Dermis blood vessel endothelial cell (primary cell): ENCODE results near the gene E2F4. TPM values are rescaled to one million over a fixed set of nuclear protein-coding genes. Genes with fewer than 3 reads are reported as not detected.
A peak's percentile ranks its signal among the peaks of the same experiment; 100 is the strongest.

Experiments used
- DNase-seq: peaks from one replicate; pipeline ENCODE4 v3.0.0; 2010
- total RNA-seq: library from RNA; depleted of rRNA; stranded (reverse); fragments of >200 nt; gene quantifications from 2 replicates; pipeline ENCODE4 v1.2.3, GENCODE V29; 2014

Gene E2F4
- total RNA-seq, 1 donor from 2014 or later, result 93.1 TPM

GRCh38 chr16:67236563-67237395 is 44.8 kb downstream of the E2F4 start:
- peak; percentile 67 for DNase-seq

GRCh38 chr16:67237396-67238277 is 45.7 kb downstream of the E2F4 start:
- DNase-seq, result no peak

- no peak for DNase-seq
These were observed 46.3 kb downstream of the E2F4 start for GRCh38 chr16:67238278-67238575.

GRCh38 chr16:67238806-67239470 is 47.0 kb downstream of the E2F4 start:
- DNase-seq, result no peak

GRCh38 chr16:67240506-67240905 is 48.6 kb downstream of the E2F4 start:
- no peak for DNase-seq

DNA sequence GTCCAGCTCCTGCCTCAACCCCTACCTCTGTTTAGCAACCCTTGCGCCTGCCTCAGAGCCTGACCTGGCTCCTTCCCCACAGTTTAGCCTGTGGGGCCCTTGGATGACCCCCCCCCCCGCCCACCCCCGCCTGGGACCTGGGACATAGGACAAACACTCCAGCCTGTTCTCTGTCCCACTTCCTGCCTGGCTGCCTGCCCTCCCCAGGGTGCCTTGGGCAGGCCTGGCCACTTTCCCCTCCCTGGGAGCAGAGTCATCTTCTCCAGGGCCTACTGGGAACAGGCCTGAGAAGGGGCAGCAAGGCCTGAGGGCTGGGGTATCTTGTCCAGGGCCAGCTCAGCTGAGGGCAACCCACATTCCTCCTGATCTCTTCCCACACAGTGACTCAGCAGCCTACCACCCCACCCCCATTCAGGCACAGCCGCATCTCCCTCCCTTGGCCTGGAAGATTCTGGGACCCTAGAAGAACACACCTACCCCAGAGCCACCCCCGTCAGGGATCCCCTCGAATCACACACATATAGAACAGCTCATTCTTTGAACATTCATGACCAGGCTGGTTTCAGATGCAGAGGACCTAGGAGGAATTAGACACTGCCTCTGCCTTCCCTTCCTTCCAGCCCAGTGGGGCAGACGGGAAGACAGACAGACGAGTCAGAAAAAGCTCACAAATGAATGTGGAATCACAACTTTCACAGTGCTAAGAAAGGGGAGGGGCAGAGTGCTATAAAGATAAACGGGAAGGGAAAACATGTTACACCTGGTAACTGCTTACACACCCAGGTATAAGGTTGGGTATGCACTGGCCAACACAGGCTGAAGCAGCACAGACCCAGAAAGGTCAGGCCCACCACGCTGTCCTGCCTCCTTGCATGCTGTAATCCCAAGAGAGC is 49.3 kb downstream of the E2F4 start:
- peak; percentile 60 for DNase-seq

DNA sequence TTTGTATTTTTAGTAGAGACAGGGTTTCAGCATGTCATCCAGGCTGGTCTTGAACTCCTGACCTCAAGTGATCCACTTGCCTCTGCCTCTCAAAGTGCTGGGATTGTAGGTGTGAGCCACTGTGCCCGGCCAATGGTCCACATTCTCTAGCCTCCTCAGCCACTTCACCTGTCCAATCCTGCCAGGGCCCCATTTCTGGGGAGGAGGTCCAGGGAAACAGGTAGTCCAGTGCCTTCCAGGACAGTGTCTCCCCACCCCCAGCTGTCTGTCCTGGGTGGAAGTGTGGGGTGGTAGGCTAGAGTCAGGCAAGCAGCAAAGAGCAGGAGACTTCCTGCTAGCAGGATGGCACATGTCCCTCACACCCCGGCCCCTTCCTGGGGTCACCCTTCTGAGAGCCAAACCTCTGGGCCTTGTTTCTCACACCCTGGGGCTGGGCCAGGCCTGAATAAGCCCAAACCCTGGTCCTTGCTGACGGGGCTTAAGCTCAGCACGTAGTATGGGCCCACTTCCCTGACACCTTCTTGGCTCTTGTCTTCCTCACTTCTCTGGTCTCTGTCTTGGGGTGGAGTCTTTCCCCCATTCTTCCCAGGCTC is 50.3 kb downstream of the E2F4 start:
- DNase-seq, result no peak

DNA sequence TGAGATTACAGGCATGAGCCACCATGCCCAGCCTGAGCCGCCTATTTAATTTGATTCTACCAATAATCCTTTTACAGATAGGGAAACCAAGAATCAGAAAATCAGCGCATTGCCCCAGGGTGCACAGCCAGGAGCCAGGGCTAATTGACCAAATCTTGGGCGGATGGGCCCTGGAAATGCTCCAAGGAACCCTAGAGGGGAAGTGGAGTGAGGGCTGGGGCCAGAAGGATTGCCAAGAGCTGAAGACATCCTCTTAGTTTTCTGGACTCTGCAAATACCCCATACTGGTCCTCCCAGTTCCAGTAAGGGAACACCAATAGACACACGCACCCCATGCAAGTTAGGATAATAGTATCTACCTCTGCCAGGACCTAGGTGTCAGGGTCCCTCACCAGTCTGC is 51.5 kb downstream of the E2F4 start:
- DNase-seq, result peak; percentile 32

GRCh38 chr16:67244387-67245185 is 52.6 kb downstream of the E2F4 start:
- peak; percentile 91 for DNase-seq

DNA sequence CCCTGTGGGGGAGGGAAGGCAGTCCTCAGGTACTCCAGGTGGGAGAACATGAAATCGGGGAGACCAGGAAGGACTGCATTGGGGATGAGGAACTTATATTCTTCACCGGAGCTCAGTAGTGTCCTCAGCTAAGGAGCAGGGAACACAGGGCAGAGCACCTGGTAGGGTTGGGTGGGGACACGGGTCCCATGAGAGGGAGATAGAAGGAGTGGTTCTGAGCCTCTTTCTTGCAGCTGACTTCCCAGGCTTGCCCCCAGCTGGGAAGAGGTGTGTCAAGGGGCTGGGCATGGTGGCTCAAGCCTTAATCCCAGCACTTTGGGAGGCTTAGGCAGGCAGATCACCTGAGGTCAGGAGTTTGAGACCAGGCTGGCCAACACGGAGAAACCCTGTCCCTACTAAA is 53.2 kb downstream of the E2F4 start:
- no peak for DNase-seq

DNA sequence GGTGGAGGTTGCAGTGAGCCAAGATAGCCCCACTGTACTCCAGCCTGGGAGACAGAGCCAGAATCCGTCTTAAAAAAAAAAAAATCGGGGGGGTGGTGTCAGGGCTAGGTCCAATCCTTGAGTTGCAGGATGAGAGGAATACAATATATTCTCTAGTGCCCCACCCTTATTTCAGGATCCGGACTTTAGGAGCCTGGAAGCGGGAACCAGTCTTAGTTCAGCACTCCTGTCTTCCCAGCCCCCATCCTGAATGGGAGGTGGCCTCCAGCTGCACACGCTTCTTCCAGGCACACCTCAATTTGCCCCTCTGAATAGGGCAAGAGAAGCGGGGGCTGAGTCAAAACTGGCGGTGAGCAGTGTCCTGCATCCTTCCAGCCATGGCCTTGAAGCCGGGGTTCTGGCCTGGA is 53.7 kb downstream of the E2F4 start:
- no peak for DNase-seq

- peak; percentile 88 for DNase-seq
These were observed 54.3 kb downstream of the E2F4 start for GRCh38 chr16:67246081-67246755.

GRCh38 chr16:67246756-67247191 is 54.8 kb downstream of the E2F4 start:
- DNase-seq, result no peak

- DNase-seq, result peak; percentile 98
These were observed 55.5 kb downstream of the E2F4 start, which contains the start of gene FHOD1 for GRCh38 chr16:67247192-67248072. FHOD1 (minus strand) TSS chr16:67247481; CDS start chr16:67247410, 71 bp downstream.

- no peak for DNase-seq
These were observed 56.1 kb downstream of the E2F4 start for GRCh38 chr16:67248073-67248400.
